Measurements from ENCODE around the gene NUDT11. TPM values are rescaled to one million over a fixed set of nuclear protein-coding genes. Genes with fewer than 3 reads are reported as not detected.
"Not testable (repeated sequence)": the region's sequence is repeated elsewhere in the genome, so short reads cannot be mapped to it uniquely, and the experiment has no call there.

Gene NUDT11
- total RNA-seq (2014; rRNA removed; shearing (Covaris generic)) = 33.0 and 35.0 TPM in 2 replicates

GRCh38 chrX:51496501-51497291 is at the start of gene NUDT11:
Gene NUDT11, minus strand, starts transcription at chrX:51496592. Its CDS starts 148 bp downstream, at chrX:51496444.
- DNase-seq = peak; percentile 82
- H3K27me3 ChIP-seq (ENCODE audit: control insufficient read depth, insufficient read depth, low read length) = peaks cover 1% of the 10 kb centered on the region; the same call in 1 of the 2 replicates
- no peaks in the 10 kb centered on the region for H3K36me3 ChIP-seq (replicated peaks; ENCODE audit: control insufficient read depth, insufficient read depth, low read length)
- peak within 1 kb of the TSS; percentile 46 for H3K4me3 ChIP-seq (ENCODE audit: insufficient read depth, low read depth, low read length)

- H3K4me3 ChIP-seq (ENCODE audit: insufficient read depth, low read depth, low read length) = no peak overlapping the region
- no peak for DNase-seq
- no peaks in the 10 kb centered on the region for H3K36me3 ChIP-seq (replicated peaks; ENCODE audit: control insufficient read depth, insufficient read depth, low read length)
- no peaks in the 10 kb centered on the region for H3K27me3 ChIP-seq (ENCODE audit: control insufficient read depth, insufficient read depth, low read length)
These were observed 24.0 kb upstream of the NUDT11 start for GRCh38 chrX:51520393-51520792.

DNA sequence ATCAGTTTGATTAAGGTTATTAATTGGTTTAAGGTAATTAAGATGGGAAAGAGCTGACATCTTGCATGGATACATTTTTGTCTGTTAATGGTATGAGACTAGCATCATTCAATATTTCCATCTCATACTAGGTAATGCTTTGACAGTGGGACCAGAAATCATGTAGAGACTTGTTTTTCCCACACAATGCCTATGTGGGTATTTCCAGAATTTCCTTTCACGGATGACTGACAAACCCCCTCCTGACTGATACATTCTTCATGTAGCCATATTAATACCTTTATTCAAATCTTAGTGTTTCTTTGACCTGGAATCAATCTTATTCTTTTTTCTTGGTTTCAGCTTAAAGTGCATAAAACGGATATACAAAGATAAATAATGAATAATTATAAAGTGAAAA is 22.7 kb upstream of the NUDT11 start:
- DNase-seq; H3K36me3 ChIP-seq (replicated peaks; ENCODE audit: control insufficient read depth, insufficient read depth, low read length); H3K4me3 ChIP-seq (ENCODE audit: insufficient read depth, low read depth, low read length); H3K27me3 ChIP-seq (ENCODE audit: control insufficient read depth, insufficient read depth, low read length): not testable (repeated sequence)

DNA sequence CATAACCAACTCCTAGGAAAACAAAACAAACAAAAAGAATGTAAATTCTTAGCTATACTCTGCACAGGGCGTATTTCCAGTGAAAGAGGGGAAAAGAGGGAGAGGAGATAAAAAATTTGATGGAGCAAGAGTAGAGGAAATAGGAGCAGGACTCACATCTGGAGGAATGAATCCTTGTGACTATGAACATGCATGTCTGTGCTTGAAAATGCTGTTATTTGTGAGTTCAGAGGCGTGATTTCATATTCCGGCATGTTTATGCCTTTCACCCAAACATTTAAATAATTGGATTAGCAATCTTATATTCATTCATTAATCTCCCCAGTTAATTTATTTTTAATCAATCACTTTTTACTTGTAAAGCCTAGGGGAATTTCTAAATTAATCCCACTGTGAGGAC is 11.2 kb upstream of the NUDT11 start:
- Histone ChIP-seq H3K27me3 (ENCODE audit: control insufficient read depth, insufficient read depth, low read length) (no peaks in the 10 kb centered on the region), H3K36me3 (replicated peaks; ENCODE audit: control insufficient read depth, insufficient read depth, low read length) (no peaks in the 10 kb centered on the region), H3K4me3 (ENCODE audit: insufficient read depth, low read depth, low read length) (no peak overlapping the region)
- DNase-seq = no peak

- DNase-seq = peak; percentile 19
- H3K36me3 ChIP-seq (replicated peaks; ENCODE audit: control insufficient read depth, insufficient read depth, low read length); H3K27me3 ChIP-seq (ENCODE audit: control insufficient read depth, insufficient read depth, low read length): not testable (repeated sequence)
- peak overlapping the region; percentile 46 for H3K4me3 ChIP-seq (ENCODE audit: insufficient read depth, low read depth, low read length)
These were observed 497 bp downstream of the NUDT11 start for GRCh38 chrX:51495701-51496488.

DNA sequence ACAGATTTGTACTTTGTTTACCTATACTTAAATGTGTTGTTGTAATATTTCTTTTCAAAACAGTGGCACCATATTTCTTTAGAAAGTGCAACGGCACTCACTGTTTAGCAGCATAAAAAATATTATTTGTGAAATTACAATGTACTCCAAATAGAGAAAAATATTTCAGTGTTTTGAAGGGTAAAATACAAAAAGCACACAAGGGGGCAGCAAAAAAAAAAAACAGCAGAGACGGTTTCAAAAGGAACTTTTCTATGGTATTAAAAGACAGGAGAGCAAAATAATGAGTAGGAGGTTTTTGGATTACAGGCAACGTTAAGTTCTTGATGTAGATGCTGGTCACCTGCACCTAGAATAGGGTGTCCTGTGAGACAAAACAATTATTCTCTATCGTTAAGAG is 2.0 kb downstream of the NUDT11 start:
- peak overlapping the region; percentile 46; the same call in 1 of the 2 replicates for H3K4me3 ChIP-seq (ENCODE audit: insufficient read depth, low read depth, low read length)
- DNase-seq = no peak
- no peaks in the 10 kb centered on the region; the same call in 1 of the 2 replicates for H3K36me3 ChIP-seq (replicated peaks; ENCODE audit: control insufficient read depth, insufficient read depth, low read length)
- peaks cover 1% of the 10 kb centered on the region; the same call in 1 of the 2 replicates for H3K27me3 ChIP-seq (ENCODE audit: control insufficient read depth, insufficient read depth, low read length)

- DNase-seq = no peak
- no peak overlapping the region for H3K4me3 ChIP-seq (ENCODE audit: insufficient read depth, low read depth, low read length)
- H3K36me3 ChIP-seq (replicated peaks; ENCODE audit: control insufficient read depth, insufficient read depth, low read length) = no peaks in the 10 kb centered on the region; the same call in 1 of the 2 replicates
- no peaks in the 10 kb centered on the region for H3K27me3 ChIP-seq (ENCODE audit: control insufficient read depth, insufficient read depth, low read length)
These were observed 8.5 kb downstream of the NUDT11 start for GRCh38 chrX:51487960-51488267.

DNA sequence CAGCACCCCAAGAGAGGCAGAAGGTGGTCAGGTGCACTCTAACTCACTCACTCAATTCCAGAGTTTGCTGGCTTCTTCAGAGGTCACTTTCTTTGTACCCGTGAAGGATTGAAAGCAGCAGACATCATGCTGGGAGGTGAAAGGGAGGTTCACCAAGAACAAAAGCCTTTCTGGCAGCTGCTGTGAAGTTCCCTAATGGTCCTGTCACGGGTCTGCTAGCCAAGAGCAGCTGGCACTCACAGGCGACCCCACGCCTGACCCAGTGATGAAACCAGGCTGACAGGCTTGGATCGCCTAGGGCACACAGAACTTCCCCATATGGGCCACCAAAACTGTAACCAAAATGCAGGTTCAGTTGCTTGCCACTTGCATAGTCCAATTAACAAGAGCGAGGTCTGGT is 11.8 kb downstream of the NUDT11 start:
- Histone ChIP-seq H3K27me3 (ENCODE audit: control insufficient read depth, insufficient read depth, low read length) (no peaks in the 10 kb centered on the region), H3K4me3 (ENCODE audit: insufficient read depth, low read depth, low read length) (no peak overlapping the region), H3K36me3 (replicated peaks; ENCODE audit: control insufficient read depth, insufficient read depth, low read length) (no peaks in the 10 kb centered on the region)
- no peak for DNase-seq

DNA sequence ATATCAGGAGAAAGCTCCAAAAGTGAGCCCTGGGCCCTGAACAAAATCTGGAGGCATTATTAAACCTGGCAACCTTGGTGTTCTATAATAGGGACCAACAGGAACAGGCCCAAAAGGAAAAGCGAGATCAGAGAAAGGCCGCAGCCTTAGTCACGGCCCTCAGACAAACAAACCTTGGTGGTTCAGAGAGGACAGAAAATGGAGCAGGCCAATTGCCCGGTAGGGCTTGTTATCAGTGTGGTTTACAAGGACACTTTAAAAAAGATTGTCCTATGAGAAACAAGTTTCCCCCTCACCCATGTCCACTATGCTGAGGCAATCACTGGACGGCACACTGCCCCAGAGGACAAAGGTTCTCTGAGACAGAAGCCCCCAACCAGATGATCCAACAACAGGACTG is 14.0 kb downstream of the NUDT11 start:
- not testable (repeated sequence) for H3K4me3 ChIP-seq (ENCODE audit: insufficient read depth, low read depth, low read length); H3K27me3 ChIP-seq (ENCODE audit: control insufficient read depth, insufficient read depth, low read length); DNase-seq; H3K36me3 ChIP-seq (replicated peaks; ENCODE audit: control insufficient read depth, insufficient read depth, low read length)

- H3K36me3 ChIP-seq (replicated peaks; ENCODE audit: control insufficient read depth, insufficient read depth, low read length) = no peaks in the 10 kb centered on the region
- H3K4me3 ChIP-seq (ENCODE audit: insufficient read depth, low read depth, low read length) = no peak overlapping the region
- H3K27me3 ChIP-seq (ENCODE audit: control insufficient read depth, insufficient read depth, low read length) = no peaks in the 10 kb centered on the region
- DNase-seq = no peak
These were observed 19.5 kb downstream of the NUDT11 start for GRCh38 chrX:51476930-51477329.

GRCh38 chrX:51463322-51463721 is 33.1 kb downstream of the NUDT11 start:
- no peak overlapping the region for H3K4me3 ChIP-seq (ENCODE audit: insufficient read depth, low read depth, low read length)
- DNase-seq = no peak
- H3K36me3 ChIP-seq (replicated peaks; ENCODE audit: control insufficient read depth, insufficient read depth, low read length) = no peaks in the 10 kb centered on the region
- H3K27me3 ChIP-seq (ENCODE audit: control insufficient read depth, insufficient read depth, low read length) = no peaks in the 10 kb centered on the region

DNA sequence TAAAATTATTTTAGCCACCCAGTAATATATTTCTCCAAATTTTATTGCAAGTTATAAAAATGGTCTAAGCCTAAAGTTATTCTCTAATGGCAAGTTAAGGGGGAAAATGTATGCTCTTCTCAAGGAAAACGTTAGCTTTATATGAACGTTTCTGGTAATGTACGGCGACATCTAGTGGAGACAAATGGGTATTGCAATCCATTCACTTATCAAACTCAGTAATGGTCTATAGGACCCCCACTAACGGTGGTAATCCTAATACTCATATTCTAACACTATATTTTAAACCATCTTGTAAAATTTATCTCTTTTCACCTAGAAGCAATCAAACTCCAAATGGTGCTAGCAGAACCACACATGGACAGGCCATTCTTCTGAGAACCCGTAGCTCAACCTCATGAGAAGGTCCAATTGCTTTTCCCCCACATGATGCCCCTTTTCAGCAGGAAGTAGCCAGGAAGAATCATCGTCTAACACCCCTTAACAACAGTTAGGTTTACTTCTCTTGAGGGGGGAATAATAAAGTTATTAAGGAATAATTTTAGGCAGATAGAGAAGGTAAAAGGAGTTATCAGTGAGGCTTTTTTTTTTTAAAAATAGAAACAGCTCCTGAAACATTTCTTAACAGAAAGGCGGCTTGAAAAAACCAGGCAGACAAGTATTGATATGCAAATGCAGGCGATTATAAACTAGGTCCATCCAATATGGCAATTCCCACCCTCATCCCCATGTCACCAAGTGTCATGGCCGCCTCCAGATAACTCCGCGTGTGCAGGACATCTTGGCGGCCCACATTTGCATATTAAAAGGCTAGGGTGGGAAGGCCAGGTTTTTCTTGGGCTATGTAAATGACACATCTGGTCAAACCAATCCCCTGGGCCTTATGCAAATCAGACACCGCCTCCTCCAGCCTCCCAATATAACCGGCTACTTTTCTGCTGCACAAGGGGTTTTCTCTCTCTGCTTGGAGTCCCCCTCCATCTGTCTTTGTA is 35.0 kb downstream of the NUDT11 start:
- Histone ChIP-seq H3K4me3 (ENCODE audit: insufficient read depth, low read depth, low read length) (no peak overlapping the region), H3K27me3 (ENCODE audit: control insufficient read depth, insufficient read depth, low read length) (no peaks in the 10 kb centered on the region), H3K36me3 (replicated peaks; ENCODE audit: control insufficient read depth, insufficient read depth, low read length) (no peaks in the 10 kb centered on the region)
- DNase-seq = no peak

GRCh38 chrX:51459125-51459524 is 37.3 kb downstream of the NUDT11 start:
- Histone ChIP-seq H3K27me3 (ENCODE audit: control insufficient read depth, insufficient read depth, low read length) (no peaks in the 10 kb centered on the region), H3K4me3 (ENCODE audit: insufficient read depth, low read depth, low read length) (no peak overlapping the region), H3K36me3 (replicated peaks; ENCODE audit: control insufficient read depth, insufficient read depth, low read length) (no peaks in the 10 kb centered on the region)
- no peak for DNase-seq

DNA sequence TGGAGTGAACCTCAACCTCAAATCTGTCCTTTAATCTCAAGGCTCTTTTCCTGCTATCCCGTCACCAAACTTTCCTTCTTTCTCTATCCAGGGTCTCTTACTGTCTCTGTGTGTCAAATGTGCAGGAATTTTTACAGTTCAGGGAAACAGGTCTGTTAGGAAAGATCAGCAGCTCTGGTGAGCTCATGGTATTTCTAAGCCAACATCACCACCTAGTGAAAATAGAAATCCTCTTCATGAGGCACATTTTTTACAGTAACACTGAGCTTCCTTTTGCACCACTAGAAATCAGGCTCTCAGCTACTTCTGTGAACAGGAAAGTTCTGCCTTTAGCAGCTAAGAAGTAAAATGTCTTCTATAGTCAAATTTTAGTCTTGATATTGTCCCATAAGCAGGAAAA is 39.6 kb downstream of the NUDT11 start:
- no peak for DNase-seq
- peak overlapping the region; percentile 39; the same call in 1 of the 2 replicates for H3K4me3 ChIP-seq (ENCODE audit: insufficient read depth, low read depth, low read length)
- no peaks in the 10 kb centered on the region for H3K27me3 ChIP-seq (ENCODE audit: control insufficient read depth, insufficient read depth, low read length)
- H3K36me3 ChIP-seq (replicated peaks; ENCODE audit: control insufficient read depth, insufficient read depth, low read length) = no peaks in the 10 kb centered on the region

Measured in H7 (cell line).